H9 (cell line): ENCODE measurements around the gene RPRD1B. TPM values are rescaled to one million over a fixed set of nuclear protein-coding genes. Genes with fewer than 3 reads are reported as not detected.

ENCODE experiments used
- DNase-seq: peaks from one replicate; pipeline ENCODE4 v3.0.0-alpha.2; 2017
- H2AFZ ChIP-seq: one replicate; pipeline ENCODE4 v1.6.1; 2013; ENCODE audit warnings: mild to moderate bottlenecking, low read length, control low read depth, moderate library complexity
- H2AK5ac ChIP-seq: 2 replicates; pipeline ENCODE4 v1.6.1; 2013; ENCODE audit warnings: low read length, control low read depth, mixed read lengths; ENCODE audit not compliant: insufficient read length
- H2BK120ac ChIP-seq: one replicate; pipeline ENCODE4 v1.6.1; 2013; ENCODE audit warnings: low read depth, mild to moderate bottlenecking, low read length, control low read depth, inconsistent platforms; ENCODE audit not compliant: poor library complexity, severe bottlenecking
- H2BK12ac ChIP-seq: 2 replicates; pipeline ENCODE4 v1.6.1; 2013; ENCODE audit warnings: low read length, control low read depth, mixed read lengths, low read depth; ENCODE audit not compliant: insufficient read length
- H2BK15ac ChIP-seq: 2 replicates; pipeline ENCODE4 v1.6.1; 2013; ENCODE audit warnings: low read depth, low read length, control low read depth
- H2BK20ac ChIP-seq: one replicate; pipeline ENCODE4 v1.6.1; 2013; ENCODE audit warnings: low read depth, mild to moderate bottlenecking, low read length, control low read depth, inconsistent platforms; ENCODE audit not compliant: poor library complexity, severe bottlenecking
- H2BK5ac ChIP-seq: 2 replicates; pipeline ENCODE4 v1.6.1; 2013; ENCODE audit warnings: low read length, control low read depth, mixed read lengths; ENCODE audit not compliant: insufficient read length
- H3K14ac ChIP-seq: 2 replicates; pipeline ENCODE4 v1.6.1; 2013; ENCODE audit warnings: low read length, control low read depth; ENCODE audit not compliant: insufficient read depth
- H3K18ac ChIP-seq: 2 replicates; pipeline ENCODE4 v1.6.1; 2013; ENCODE audit warnings: low read depth, mild to moderate bottlenecking, mixed read lengths, low read length, control low read depth; ENCODE audit not compliant: insufficient read length
- H3K23ac ChIP-seq: 2 replicates; pipeline ENCODE4 v1.6.1; 2013; ENCODE audit warnings: low read length, control low read depth, mixed read lengths, low read depth; ENCODE audit not compliant: insufficient read length
- H3K23me2 ChIP-seq: 2 replicates; pipeline ENCODE4 v1.6.1; 2013; ENCODE audit warnings: low read depth, mild to moderate bottlenecking, mixed read lengths, low read length, control low read depth; ENCODE audit not compliant: insufficient read length, poor library complexity, severe bottlenecking
- H3K27ac ChIP-seq: 2 replicates; pipeline ENCODE4 v1.5.1; 2013; ENCODE audit warnings: low read length, control low read depth, mixed read lengths, low read depth; ENCODE audit not compliant: insufficient read length
- H3K27me3 ChIP-seq: 2 replicates; pipeline ENCODE4 v1.6.1; 2013; ENCODE audit warnings: low read length, control low read depth, inconsistent platforms; ENCODE audit not compliant: insufficient read depth
- H3K4ac ChIP-seq: 2 replicates; pipeline ENCODE4 v1.6.1; 2013; ENCODE audit warnings: low read depth, mild to moderate bottlenecking, control low read depth, inconsistent platforms, low read length, moderate library complexity
- H3K4me1 ChIP-seq: 2 replicates; pipeline ENCODE4 v1.6.1; 2013; ENCODE audit warnings: low read length, control low read depth, inconsistent platforms; ENCODE audit not compliant: insufficient read depth
- H3K4me2 ChIP-seq: 2 replicates; pipeline ENCODE4 v1.6.1; 2013; ENCODE audit warnings: low read length, control low read depth, mixed read lengths; ENCODE audit not compliant: insufficient read length, insufficient read depth
- H3K56ac ChIP-seq: 2 replicates; pipeline ENCODE4 v1.6.1; 2013; ENCODE audit warnings: low read depth, mild to moderate bottlenecking, mixed read lengths, low read length, control low read depth; ENCODE audit not compliant: insufficient read length
- H3K79me1 ChIP-seq: 2 replicates; pipeline ENCODE4 v1.6.1; 2013; ENCODE audit warnings: low read depth, mild to moderate bottlenecking, moderate library complexity, low read length, control low read depth, inconsistent platforms; ENCODE audit not compliant: insufficient read depth, poor library complexity, severe bottlenecking
- H3K79me2 ChIP-seq: 2 replicates; pipeline ENCODE4 v1.6.1; 2013; ENCODE audit warnings: low read length, control low read depth, inconsistent platforms; ENCODE audit not compliant: insufficient read depth
- H3K9ac ChIP-seq: 2 replicates; pipeline ENCODE4 v1.6.1; 2013; ENCODE audit warnings: low read length, control low read depth, mixed read lengths; ENCODE audit not compliant: insufficient read length; ENCODE audit errors: extremely low read depth
- H3K9me3 ChIP-seq: one replicate; pipeline ENCODE4 v1.6.1; 2013; ENCODE audit warnings: low read depth, low read length, inconsistent platforms; ENCODE audit not compliant: control insufficient read depth
- H3T11ph ChIP-seq: one replicate; pipeline ENCODE4 v1.6.1; 2013; ENCODE audit warnings: mild to moderate bottlenecking, low read length, control low read depth, inconsistent platforms
- H4K20me1 ChIP-seq: one replicate; pipeline ENCODE4 v1.6.1; 2013; ENCODE audit not compliant: control insufficient read depth, insufficient read length, insufficient read depth
- H4K5ac ChIP-seq: 2 replicates; pipeline ENCODE4 v1.6.1; 2013; ENCODE audit warnings: low read depth, mild to moderate bottlenecking, mixed read lengths, low read length, control low read depth; ENCODE audit not compliant: insufficient read length
- H4K8ac ChIP-seq: replicated peaks from 2 replicates; pipeline ENCODE4 v1.6.1; 2013; ENCODE audit warnings: low read length, control low read depth, mixed read lengths, low read depth; ENCODE audit not compliant: insufficient read length
- H4K91ac ChIP-seq: 2 replicates; pipeline ENCODE4 v1.6.1; 2013; ENCODE audit warnings: low read depth, mild to moderate bottlenecking, moderate library complexity, mixed read lengths, low read length, control low read depth; ENCODE audit not compliant: insufficient read length
- H3K27ac Mint-ChIP-seq, 3 experiments: 2 replicates in 2 of 3; 3 replicates in 1 of 3; pipeline ENCODE4 v1.8.0; 2020 to 2021; ENCODE audit warnings: mixed read lengths in 3 of 3, mild to moderate bottlenecking in 1 of 3, moderate library complexity in 1 of 3
- H3K27me3 Mint-ChIP-seq: 2 replicates; pipeline ENCODE4 v1.8.0; 2021; ENCODE audit warnings: low read depth, mild to moderate bottlenecking, moderate library complexity, mixed read lengths
- H3K36me3 Mint-ChIP-seq, 3 experiments: 2 replicates in 2 of 3; 3 replicates in 1 of 3; pipeline ENCODE4 v1.8.0; 2020 to 2021; ENCODE audit warnings: low read depth in 3 of 3, mixed read lengths in 3 of 3; ENCODE audit not compliant: insufficient read depth in 1 of 3
- H3K4me1 Mint-ChIP-seq, 2 experiments: 2 replicates each; pipeline ENCODE4 v1.8.0; 2020; ENCODE audit warnings: mixed read lengths in 2 of 2
- H3K4me3 Mint-ChIP-seq, 2 experiments: 2 replicates in 1 of 2; 3 replicates in 1 of 2; pipeline ENCODE4 v1.8.0; 2020 to 2021; ENCODE audit warnings: mild to moderate bottlenecking in 2 of 2, mixed read lengths in 2 of 2, moderate library complexity in 1 of 2
- H3K9me3 Mint-ChIP-seq, 2 experiments: 2 replicates in 1 of 2; 3 replicates in 1 of 2; pipeline ENCODE4 v1.8.0; 2020; ENCODE audit warnings: mild to moderate bottlenecking in 2 of 2, mixed read lengths in 2 of 2, moderate library complexity in 1 of 2
- CTCF ChIP-seq: fragments of 200-600 bp; sonication (generic); conservative IDR thresholded peaks from 3 replicates; pipeline ENCODE4 v1.8.0; 2021; ENCODE audit warnings: antibody characterized with exemption, mild to moderate bottlenecking
- WGBS: extraction: QIAGEN DNeasy Blood & Tissue Kit; methylation state at CpG from one replicate; pipeline ENCODE4 v1.1.7; 2013; ENCODE audit warnings: missing lambda C conversion rate, low lambda C conversion rate, mixed read lengths; ENCODE audit not compliant: insufficient read length; ENCODE audit errors: extremely low coverage; 5-methylcytosine and 5-hydroxymethylcytosine counted together
- total RNA-seq: library from RNA; stranded (reverse); gene quantifications from 2 replicates; pipeline ENCODE4 v1.2.1, GENCODE V29; 2021

Gene RPRD1B
- total RNA-seq, 1 experiment from 2014 or later: 34.3 TPM

- no peaks in the 10 kb centered on the region for H4K20me1 ChIP-seq
- no peak overlapping the region for H3K4me2 ChIP-seq
- H3K23ac ChIP-seq: no peak overlapping the region
- no peaks in the 10 kb centered on the region for H3K27me3 Mint-ChIP-seq
- H4K91ac ChIP-seq: no peak overlapping the region
- no peak overlapping the region for H3K9ac ChIP-seq
- no peak overlapping the region for H4K8ac ChIP-seq
- H3K27ac Mint-ChIP-seq: no peak overlapping the region
- H3T11ph ChIP-seq: no peak overlapping the region
- no peak overlapping the region for H2BK20ac ChIP-seq
- H3K4me1 ChIP-seq: no peaks in the 10 kb centered on the region
- no peaks in the 10 kb centered on the region for H3K79me1 ChIP-seq
- H3K27me3 ChIP-seq: no peaks in the 10 kb centered on the region
- no peak for DNase-seq
- H3K36me3 Mint-ChIP-seq: no peaks in the 10 kb centered on the region
- H3K4me3 Mint-ChIP-seq: no peak overlapping the region
- no peak overlapping the region for H3K27ac ChIP-seq
- no peak overlapping the region for H2BK12ac ChIP-seq
- no peak overlapping the region for H3K18ac ChIP-seq
- H2BK120ac ChIP-seq: no peak overlapping the region
- H3K9me3 ChIP-seq: no peaks in the 10 kb centered on the region
- H3K14ac ChIP-seq: no peak overlapping the region
- H2AK5ac ChIP-seq: no peak overlapping the region
- no peak overlapping the region for H3K56ac ChIP-seq
- H2AFZ ChIP-seq: no peak overlapping the region
- H3K4me1 Mint-ChIP-seq: peaks cover 4 to 7% of the 10 kb centered on the region in 2 experiments
- no peak for TF ChIP-seq CTCF
- no CpG with 5 or more reads among the region's 2 CpGs for WGBS
- no peaks in the 10 kb centered on the region for H3K9me3 Mint-ChIP-seq
- H2BK5ac ChIP-seq: no peak overlapping the region
- H3K23me2 ChIP-seq: no peaks in the 10 kb centered on the region
- H4K5ac ChIP-seq: no peak overlapping the region
- H2BK15ac ChIP-seq: no peak overlapping the region
- H3K79me2 ChIP-seq: no peaks in the 10 kb centered on the region
- H3K4ac ChIP-seq: no peak overlapping the region
These were observed 83.7 kb downstream of the RPRD1B start for GRCh38 chr20:38117205-38117604.
